HEK293 (cell line): ENCODE data around the gene PIGB.

Experiments used
- IKZF3 ChIP-seq: fragments of 450-650 bp; IDR thresholded peaks from 2 replicates; pipeline ENCODE4 v1.5.0; 2018; ENCODE audit warnings: missing biosample characterization, mild to moderate bottlenecking, missing genetic modification characterization, moderate library complexity
- OVOL3 ChIP-seq: fragments of 450-650 bp; formaldehyde crosslinking; IDR thresholded peaks from 2 replicates; pipeline ENCODE4 v1.5.1; 2016; ENCODE audit warnings: missing biosample characterization, missing genetic modification characterization
- PRDM1 ChIP-seq: fragments of 450-650 bp; formaldehyde crosslinking; IDR thresholded peaks from 2 replicates; pipeline ENCODE4; 2016; ENCODE audit warnings: missing biosample characterization, missing genetic modification characterization
- REPIN1 ChIP-seq: fragments of 450-650 bp; formaldehyde crosslinking; IDR thresholded peaks from 2 replicates; pipeline ENCODE4 v1.5.1; 2017; ENCODE audit warnings: missing biosample characterization, missing genetic modification characterization, low read depth
- SCRT1 ChIP-seq: fragments of 450-650 bp; formaldehyde crosslinking; IDR thresholded peaks from 2 replicates; pipeline ENCODE4 v1.5.1; 2016; ENCODE audit warnings: missing biosample characterization, missing genetic modification characterization, borderline replicate concordance
- SCRT2 ChIP-seq: fragments of 450-650 bp; formaldehyde crosslinking; IDR thresholded peaks from 2 replicates; pipeline ENCODE4 v1.5.1; 2016; ENCODE audit warnings: missing biosample characterization, missing genetic modification characterization
- SP2 ChIP-seq: fragments of 450-650 bp; formaldehyde crosslinking; IDR thresholded peaks from 2 replicates; pipeline ENCODE4 v1.5.1; 2016; ENCODE audit warnings: missing biosample characterization, missing genetic modification characterization
- SP3 ChIP-seq: fragments of 450-650 bp; formaldehyde crosslinking; IDR thresholded peaks from 2 replicates; pipeline ENCODE4 v1.5.1; 2016; ENCODE audit warnings: missing biosample characterization, missing genetic modification characterization
- YY2 ChIP-seq: fragments of 450-650 bp; formaldehyde crosslinking; IDR thresholded peaks from 2 replicates; pipeline ENCODE4 v1.5.1; 2016; ENCODE audit warnings: missing biosample characterization, missing genetic modification characterization
- ZBTB21 ChIP-seq: fragments of 450-650 bp; formaldehyde crosslinking; IDR thresholded peaks from 2 replicates; pipeline ENCODE4 v1.5.1; 2017; ENCODE audit warnings: missing biosample characterization, missing genetic modification characterization
- ZFP41 ChIP-seq: fragments of 450-650 bp; formaldehyde crosslinking; IDR thresholded peaks from 2 replicates; pipeline ENCODE4 v1.5.1; 2016; ENCODE audit warnings: missing biosample characterization, missing genetic modification characterization, borderline replicate concordance
- ZNF132 ChIP-seq: fragments of 450-650 bp; formaldehyde crosslinking; IDR thresholded peaks from 2 replicates; pipeline ENCODE4 v1.5.1; 2017; ENCODE audit warnings: missing biosample characterization, missing genetic modification characterization, borderline replicate concordance
- ZNF133 ChIP-seq: fragments of 450-650 bp; formaldehyde crosslinking; IDR thresholded peaks from 2 replicates; pipeline ENCODE4 v1.5.1; 2016; ENCODE audit warnings: missing biosample characterization, missing genetic modification characterization
- ZNF19 ChIP-seq: fragments of 450-650 bp; formaldehyde crosslinking; IDR thresholded peaks from 2 replicates; pipeline ENCODE4; 2016; ENCODE audit warnings: missing biosample characterization, missing genetic modification characterization, low read depth
- ZNF266 ChIP-seq: fragments of 450-650 bp; formaldehyde crosslinking; IDR thresholded peaks from 2 replicates; pipeline ENCODE4 v1.5.1; 2016; ENCODE audit warnings: missing biosample characterization, missing genetic modification characterization, low read depth
- ZNF274 ChIP-seq, 2 experiments: fragments of 200-500 bp in 1 of 2; fragments of 450-650 bp in 1 of 2; sonication (Bioruptor generic) in 1 of 2; formaldehyde crosslinking in 1 of 2; IDR thresholded peaks; 2 replicates each; pipeline versions ENCODE4 v1.5.1 to v1.6.1; 2014 to 2016; ENCODE audit warnings: borderline replicate concordance in 1 of 2, inconsistent platforms in 1 of 2, low read length in 1 of 2, missing biosample characterization in 1 of 2, missing genetic modification characterization in 1 of 2
- ZNF311 ChIP-seq: fragments of 450-650 bp; formaldehyde crosslinking; IDR thresholded peaks from 2 replicates; pipeline ENCODE4 v1.5.1; 2017; ENCODE audit warnings: missing biosample characterization, missing genetic modification characterization, borderline replicate concordance
- ZNF335 ChIP-seq: fragments of 450-650 bp; formaldehyde crosslinking; conservative IDR thresholded peaks from 2 replicates; pipeline ENCODE4 v1.5.1; 2016; ENCODE audit warnings: missing biosample characterization, missing genetic modification characterization
- ZNF37A ChIP-seq: fragments of 450-650 bp; IDR thresholded peaks from 2 replicates; pipeline ENCODE4 v1.5.1; 2018; ENCODE audit warnings: missing biosample characterization, missing genetic modification characterization
- ZNF394 ChIP-seq: fragments of 450-650 bp; formaldehyde crosslinking; IDR thresholded peaks from 2 replicates; pipeline ENCODE4 v1.5.1; 2016; ENCODE audit warnings: missing biosample characterization, missing genetic modification characterization, mild to moderate bottlenecking, moderate library complexity, borderline replicate concordance
- ZNF555 ChIP-seq: fragments of 450-650 bp; formaldehyde crosslinking; conservative IDR thresholded peaks from 2 replicates; pipeline ENCODE4 v1.5.1; 2017; ENCODE audit warnings: missing biosample characterization, mild to moderate bottlenecking, missing genetic modification characterization, inconsistent platforms
- ZNF571 ChIP-seq: fragments of 450-650 bp; formaldehyde crosslinking; IDR thresholded peaks from 2 replicates; pipeline ENCODE4 v1.5.0; 2017; ENCODE audit warnings: missing biosample characterization, missing genetic modification characterization
- ZNF600 ChIP-seq: fragments of 450-650 bp; formaldehyde crosslinking; IDR thresholded peaks from 2 replicates; pipeline ENCODE4 v1.5.1; 2016; ENCODE audit warnings: missing biosample characterization, missing genetic modification characterization
- ZNF623 ChIP-seq: fragments of 450-650 bp; formaldehyde crosslinking; IDR thresholded peaks from 2 replicates; pipeline ENCODE4 v1.5.1; 2016; ENCODE audit warnings: missing biosample characterization, missing genetic modification characterization
- ZNF626 ChIP-seq: fragments of 450-650 bp; sonication (Bioruptor Pico); formaldehyde crosslinking; IDR thresholded peaks from 2 replicates; pipeline ENCODE4 v1.5.1; 2018; ENCODE audit warnings: missing biosample characterization, missing genetic modification characterization, inconsistent platforms
- ZNF658 ChIP-seq: fragments of 450-650 bp; formaldehyde crosslinking; IDR thresholded peaks from 2 replicates; pipeline ENCODE4; 2016; ENCODE audit warnings: missing biosample characterization, missing genetic modification characterization
- ZNF677 ChIP-seq: fragments of 450-650 bp; IDR thresholded peaks from 2 replicates; pipeline ENCODE4 v1.5.0; 2018; ENCODE audit warnings: missing biosample characterization, mild to moderate bottlenecking, missing genetic modification characterization, moderate library complexity
- ZNF768 ChIP-seq: fragments of 450-650 bp; formaldehyde crosslinking; IDR thresholded peaks from 2 replicates; pipeline ENCODE4 v1.5.1; 2018; ENCODE audit warnings: missing biosample characterization, mild to moderate bottlenecking, missing genetic modification characterization
- ZXDB ChIP-seq: fragments of 450-650 bp; formaldehyde crosslinking; IDR thresholded peaks from 2 replicates; pipeline ENCODE4 v1.5.1; 2016; ENCODE audit warnings: missing biosample characterization, missing genetic modification characterization
- TF ChIP-seq, protein P1 (sequence below): fragments of 450-650 bp; formaldehyde crosslinking; conservative IDR thresholded peaks from 2 replicates; pipeline ENCODE4 v1.5.1; 2016; ENCODE audit warnings: low read depth, missing biosample characterization, missing genetic modification characterization
- TF ChIP-seq, protein P2 (sequence below): fragments of 450-650 bp; formaldehyde crosslinking; IDR thresholded peaks from 2 replicates; pipeline ENCODE4 v1.5.1; 2017; ENCODE audit warnings: missing biosample characterization, missing genetic modification characterization
- TF ChIP-seq, protein P3 (sequence below): fragments of 450-650 bp; IDR thresholded peaks from 2 replicates; pipeline ENCODE4 v1.5.1; 2018; ENCODE audit warnings: missing biosample characterization, missing genetic modification characterization

The PIGB gene

DNA sequence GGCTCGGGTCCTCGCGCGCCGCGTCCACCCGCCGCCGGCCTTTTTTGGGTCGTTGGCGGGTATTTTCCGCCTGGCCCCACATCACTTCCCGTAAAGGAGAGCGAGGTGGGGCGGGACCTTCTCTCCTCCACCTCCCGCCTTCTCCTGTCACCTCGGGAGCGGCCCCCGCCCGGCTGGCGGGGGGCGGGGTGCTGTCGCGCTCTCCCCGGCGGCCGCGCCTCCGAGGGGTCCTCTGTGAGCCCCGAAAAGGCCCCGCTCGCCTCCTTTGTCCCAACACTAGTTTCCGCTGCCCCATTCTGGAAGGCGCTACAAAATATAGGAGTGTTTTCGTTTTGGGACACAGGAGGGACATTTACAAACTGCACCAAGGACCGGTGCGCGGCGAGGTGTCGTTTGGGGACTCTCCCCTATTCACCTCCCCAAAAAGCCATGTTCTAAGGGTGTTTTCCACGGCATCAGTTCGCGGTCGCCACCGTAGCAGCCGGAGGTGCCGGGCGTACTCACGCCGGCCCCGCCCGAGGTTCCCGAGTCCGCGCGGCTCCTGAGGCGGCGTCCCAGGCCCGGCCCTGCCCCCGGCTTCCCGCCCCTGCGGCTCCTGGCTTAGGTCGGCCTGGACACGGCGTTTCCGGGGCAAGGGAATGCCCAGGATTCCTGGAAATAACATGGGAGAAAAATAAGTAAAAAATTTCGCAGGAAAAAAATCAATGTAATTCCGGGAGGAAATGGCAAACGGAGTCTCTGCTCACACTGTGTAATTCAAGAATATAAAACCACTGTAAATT is 29.1 kb upstream of the PIGB start, which contains the start of gene RAB27A (continued):
- TF ChIP-seq, protein P1, sequence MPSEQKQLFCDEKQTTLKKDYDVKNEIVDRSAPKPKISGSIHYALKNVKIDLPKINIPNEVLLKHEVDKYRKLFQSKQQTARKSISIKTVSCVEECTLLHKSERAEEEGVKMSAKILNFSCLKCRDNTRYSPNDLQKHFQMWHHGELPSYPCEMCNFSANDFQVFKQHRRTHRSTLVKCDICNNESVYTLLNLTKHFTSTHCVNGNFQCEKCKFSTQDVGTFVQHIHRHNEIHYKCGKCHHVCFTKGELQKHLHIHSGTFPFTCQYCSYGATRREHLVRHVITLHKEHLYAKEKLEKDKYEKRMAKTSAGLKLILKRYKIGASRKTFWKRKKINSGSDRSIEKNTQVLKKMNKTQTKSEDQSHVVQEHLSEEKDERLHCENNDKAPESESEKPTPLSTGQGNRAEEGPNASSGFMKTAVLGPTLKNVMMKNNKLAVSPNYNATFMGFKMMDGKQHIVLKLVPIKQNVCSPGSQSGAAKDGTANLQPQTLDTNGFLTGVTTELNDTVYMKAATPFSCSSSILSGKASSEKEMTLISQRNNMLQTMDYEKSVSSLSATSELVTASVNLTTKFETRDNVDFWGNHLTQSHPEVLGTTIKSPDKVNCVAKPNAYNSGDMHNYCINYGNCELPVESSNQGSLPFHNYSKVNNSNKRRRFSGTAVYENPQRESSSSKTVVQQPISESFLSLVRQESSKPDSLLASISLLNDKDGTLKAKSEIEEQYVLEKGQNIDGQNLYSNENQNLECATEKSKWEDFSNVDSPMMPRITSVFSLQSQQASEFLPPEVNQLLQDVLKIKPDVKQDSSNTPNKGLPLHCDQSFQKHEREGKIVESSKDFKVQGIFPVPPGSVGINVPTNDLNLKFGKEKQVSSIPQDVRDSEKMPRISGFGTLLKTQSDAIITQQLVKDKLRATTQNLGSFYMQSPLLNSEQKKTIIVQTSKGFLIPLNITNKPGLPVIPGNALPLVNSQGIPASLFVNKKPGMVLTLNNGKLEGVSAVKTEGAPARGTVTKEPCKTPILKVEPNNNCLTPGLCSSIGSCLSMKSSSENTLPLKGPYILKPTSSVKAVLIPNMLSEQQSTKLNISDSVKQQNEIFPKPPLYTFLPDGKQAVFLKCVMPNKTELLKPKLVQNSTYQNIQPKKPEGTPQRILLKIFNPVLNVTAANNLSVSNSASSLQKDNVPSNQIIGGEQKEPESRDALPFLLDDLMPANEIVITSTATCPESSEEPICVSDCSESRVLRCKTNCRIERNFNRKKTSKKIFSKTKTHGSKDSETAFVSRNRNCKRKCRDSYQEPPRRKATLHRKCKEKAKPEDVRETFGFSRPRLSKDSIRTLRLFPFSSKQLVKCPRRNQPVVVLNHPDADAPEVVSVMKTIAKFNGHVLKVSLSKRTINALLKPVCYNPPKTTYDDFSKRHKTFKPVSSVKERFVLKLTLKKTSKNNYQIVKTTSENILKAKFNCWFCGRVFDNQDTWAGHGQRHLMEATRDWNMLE, result no peak
- no peak for TF ChIP-seq ZNF623
- no peak for TF ChIP-seq ZNF626 (tag by site-specific recombination)
- TF ChIP-seq ZNF600 (tag by site-specific recombination), result peak; percentile 27; the same call in 1 of the 2 replicates
- no peak for TF ChIP-seq YY2 (tag by site-specific recombination)
- peak; percentile 67 for TF ChIP-seq ZNF335
- no peak for TF ChIP-seq SCRT1
- TF ChIP-seq ZNF133, result no peak
- no peak for TF ChIP-seq ZNF658 (tag by site-specific recombination)
- no peak for TF ChIP-seq ZBTB21 (tag by site-specific recombination)
- TF ChIP-seq ZNF132 (tag by site-specific recombination), result no peak
- TF ChIP-seq ZNF394 (tag by site-specific recombination), result no peak
- no peak for TF ChIP-seq PRDM1 (tag by site-specific recombination)
- TF ChIP-seq ZNF311 (tag by site-specific recombination), result no peak
- no peak for TF ChIP-seq ZNF37A
- no peak for TF ChIP-seq ZNF677 (tag by site-specific recombination)
- TF ChIP-seq ZFP41 (tag by site-specific recombination), result no peak
- TF ChIP-seq, protein P2, sequence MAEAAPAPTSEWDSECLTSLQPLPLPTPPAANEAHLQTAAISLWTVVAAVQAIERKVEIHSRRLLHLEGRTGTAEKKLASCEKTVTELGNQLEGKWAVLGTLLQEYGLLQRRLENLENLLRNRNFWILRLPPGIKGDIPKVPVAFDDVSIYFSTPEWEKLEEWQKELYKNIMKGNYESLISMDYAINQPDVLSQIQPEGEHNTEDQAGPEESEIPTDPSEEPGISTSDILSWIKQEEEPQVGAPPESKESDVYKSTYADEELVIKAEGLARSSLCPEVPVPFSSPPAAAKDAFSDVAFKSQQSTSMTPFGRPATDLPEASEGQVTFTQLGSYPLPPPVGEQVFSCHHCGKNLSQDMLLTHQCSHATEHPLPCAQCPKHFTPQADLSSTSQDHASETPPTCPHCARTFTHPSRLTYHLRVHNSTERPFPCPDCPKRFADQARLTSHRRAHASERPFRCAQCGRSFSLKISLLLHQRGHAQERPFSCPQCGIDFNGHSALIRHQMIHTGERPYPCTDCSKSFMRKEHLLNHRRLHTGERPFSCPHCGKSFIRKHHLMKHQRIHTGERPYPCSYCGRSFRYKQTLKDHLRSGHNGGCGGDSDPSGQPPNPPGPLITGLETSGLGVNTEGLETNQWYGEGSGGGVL, result no peak
- peak; percentile 35 for TF ChIP-seq SP2 (tag by site-specific recombination)
- peak; percentile 68; the same call in 1 of the 2 replicates for TF ChIP-seq ZXDB (tag by site-specific recombination)
- no peak for TF ChIP-seq ZNF266 (tag by site-specific recombination)
- no peak for TF ChIP-seq SCRT2 (tag by site-specific recombination)
- no peak for TF ChIP-seq OVOL3 (tag by site-specific recombination)
- peak; percentile 46 for TF ChIP-seq SP3 (tag by site-specific recombination)
- TF ChIP-seq ZNF19 (tag by site-specific recombination), result no peak
- TF ChIP-seq ZNF555 (tag by site-specific recombination), result no peak
- TF ChIP-seq ZNF571 (tag by site-specific recombination), result no peak
- TF ChIP-seq ZNF274 (IDR thresholded peaks at IDR 0.05; ENCODE audit: low read length), result no peak
- TF ChIP-seq ZNF274 (tag by site-specific recombination; IDR thresholded peaks at IDR 0.05; ENCODE audit: borderline replicate concordance), result no peak
- no peak for TF ChIP-seq ZNF768 (tag by site-specific recombination)
- TF ChIP-seq, protein P3, sequence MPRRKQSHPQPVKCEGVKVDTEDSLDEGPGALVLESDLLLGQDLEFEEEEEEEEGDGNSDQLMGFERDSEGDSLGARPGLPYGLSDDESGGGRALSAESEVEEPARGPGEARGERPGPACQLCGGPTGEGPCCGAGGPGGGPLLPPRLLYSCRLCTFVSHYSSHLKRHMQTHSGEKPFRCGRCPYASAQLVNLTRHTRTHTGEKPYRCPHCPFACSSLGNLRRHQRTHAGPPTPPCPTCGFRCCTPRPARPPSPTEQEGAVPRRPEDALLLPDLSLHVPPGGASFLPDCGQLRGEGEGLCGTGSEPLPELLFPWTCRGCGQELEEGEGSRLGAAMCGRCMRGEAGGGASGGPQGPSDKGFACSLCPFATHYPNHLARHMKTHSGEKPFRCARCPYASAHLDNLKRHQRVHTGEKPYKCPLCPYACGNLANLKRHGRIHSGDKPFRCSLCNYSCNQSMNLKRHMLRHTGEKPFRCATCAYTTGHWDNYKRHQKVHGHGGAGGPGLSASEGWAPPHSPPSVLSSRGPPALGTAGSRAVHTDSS, result no peak
- TF ChIP-seq REPIN1 (tag by site-specific recombination), result no peak
- peak; percentile 83; the same call in 1 of the 2 replicates for TF ChIP-seq IKZF3 (tag by site-specific recombination)
